GM23338 (cell line): ENCODE data around the gene RPS29.

Source experiments
- CREB1 ChIP-seq: fragments of 250-450 bp; sonication (Bioruptor Pico); IDR thresholded peaks from 2 replicates; pipeline ENCODE4 v1.5.0; 2020; ENCODE audit warnings: low read depth, mild to moderate bottlenecking, moderate library complexity
- EZH2 ChIP-seq: fragments of 200-600 bp; sonication (generic); IDR thresholded peaks from one replicate; pipeline ENCODE4 v1.8.0; 2017; ENCODE audit warnings: antibody characterized with exemption, mild to moderate bottlenecking, low read depth; ENCODE audit not compliant: unreplicated experiment
- EZH2phosphoT487 ChIP-seq: fragments of 200-600 bp; sonication (generic); IDR thresholded peaks from one replicate; pipeline ENCODE4 v1.8.1; 2018; ENCODE audit warnings: antibody characterized with exemption; ENCODE audit not compliant: unreplicated experiment
- JUNB ChIP-seq: IDR thresholded peaks from one replicate; pipeline ENCODE4 v1.6.1; 2016; ENCODE audit warnings: antibody characterized with exemption; ENCODE audit not compliant: unreplicated experiment
- NANOG ChIP-seq: IDR thresholded peaks from 2 replicates; pipeline ENCODE4 v1.6.1; 2016; ENCODE audit warnings: antibody characterized with exemption, borderline replicate concordance
- POLR2AphosphoS5 ChIP-seq: IDR thresholded peaks from 2 replicates; pipeline ENCODE4 v1.6.1; 2016; ENCODE audit warnings: antibody characterized with exemption, low read depth
- STAT1 ChIP-seq: IDR thresholded peaks from one replicate; pipeline ENCODE4 v1.6.1; 2016; ENCODE audit warnings: antibody characterized with exemption; ENCODE audit not compliant: unreplicated experiment
- ZNF331 ChIP-seq: fragments of 250-450 bp; sonication (Bioruptor Pico); IDR thresholded peaks from 2 replicates; pipeline ENCODE4 v1.5.0; 2020; ENCODE audit warnings: low read depth, mild to moderate bottlenecking, moderate library complexity
- TF ChIP-seq, protein P1 (sequence below), 2 experiments: fragments of 200-600 bp in 1 of 2; sonication (generic) in 1 of 2; conservative IDR thresholded peaks; 2 replicates each; pipeline versions ENCODE4 v1.5.1 to v1.6.1; 2016 to 2017; ENCODE audit warnings: antibody characterized with exemption in 2 of 2, low read depth in 2 of 2, mild to moderate bottlenecking in 2 of 2, moderate library complexity in 1 of 2
- TF ChIP-seq, protein P2 (sequence below): IDR thresholded peaks from 2 replicates; pipeline ENCODE4 v1.6.1; 2016; ENCODE audit warnings: antibody characterized with exemption
- TF ChIP-seq, protein P3 (sequence below): IDR thresholded peaks from one replicate; pipeline ENCODE4 v1.6.1; 2018; ENCODE audit warnings: antibody characterized with exemption; ENCODE audit not compliant: unreplicated experiment

DNA sequence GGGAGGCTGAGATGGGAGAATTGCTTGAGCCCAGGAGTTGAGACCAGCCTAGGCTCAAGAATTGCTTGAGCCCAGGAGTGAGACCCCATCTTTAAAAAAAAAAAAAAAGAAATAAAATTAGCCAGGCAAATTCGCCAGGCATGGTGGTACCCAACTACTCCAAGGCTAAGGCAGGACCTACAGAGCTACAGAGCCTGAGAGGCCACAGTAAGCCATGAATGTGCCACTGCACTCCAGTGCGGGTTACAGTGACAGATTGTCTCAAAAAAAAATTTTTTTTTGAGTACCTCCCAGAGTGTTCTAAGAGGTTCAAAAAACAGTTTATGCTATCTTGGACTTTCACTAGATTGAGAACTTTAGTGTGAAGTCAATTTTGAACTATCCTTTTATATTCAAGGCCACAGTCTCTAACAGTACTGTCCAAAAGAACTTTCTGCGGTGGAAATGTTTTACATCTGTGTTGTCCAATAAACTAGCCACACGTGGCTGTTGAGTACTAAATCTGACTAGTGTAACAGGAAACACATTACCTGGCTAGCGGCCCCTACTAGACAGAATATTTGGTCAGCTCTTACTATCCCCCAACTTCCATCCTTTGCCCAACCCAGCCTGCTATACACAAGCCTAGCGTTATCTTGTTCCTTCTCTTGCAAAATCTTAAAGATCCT is 31.8 kb upstream of the RPS29 start:
- TF ChIP-seq, protein P1, sequence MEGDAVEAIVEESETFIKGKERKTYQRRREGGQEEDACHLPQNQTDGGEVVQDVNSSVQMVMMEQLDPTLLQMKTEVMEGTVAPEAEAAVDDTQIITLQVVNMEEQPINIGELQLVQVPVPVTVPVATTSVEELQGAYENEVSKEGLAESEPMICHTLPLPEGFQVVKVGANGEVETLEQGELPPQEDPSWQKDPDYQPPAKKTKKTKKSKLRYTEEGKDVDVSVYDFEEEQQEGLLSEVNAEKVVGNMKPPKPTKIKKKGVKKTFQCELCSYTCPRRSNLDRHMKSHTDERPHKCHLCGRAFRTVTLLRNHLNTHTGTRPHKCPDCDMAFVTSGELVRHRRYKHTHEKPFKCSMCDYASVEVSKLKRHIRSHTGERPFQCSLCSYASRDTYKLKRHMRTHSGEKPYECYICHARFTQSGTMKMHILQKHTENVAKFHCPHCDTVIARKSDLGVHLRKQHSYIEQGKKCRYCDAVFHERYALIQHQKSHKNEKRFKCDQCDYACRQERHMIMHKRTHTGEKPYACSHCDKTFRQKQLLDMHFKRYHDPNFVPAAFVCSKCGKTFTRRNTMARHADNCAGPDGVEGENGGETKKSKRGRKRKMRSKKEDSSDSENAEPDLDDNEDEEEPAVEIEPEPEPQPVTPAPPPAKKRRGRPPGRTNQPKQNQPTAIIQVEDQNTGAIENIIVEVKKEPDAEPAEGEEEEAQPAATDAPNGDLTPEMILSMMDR (conservative IDR thresholded peaks at IDR 0.05; ENCODE audit: low read depth in 2 of 2) = no peak
- no peak for TF ChIP-seq EZH2
- TF ChIP-seq, protein P2, sequence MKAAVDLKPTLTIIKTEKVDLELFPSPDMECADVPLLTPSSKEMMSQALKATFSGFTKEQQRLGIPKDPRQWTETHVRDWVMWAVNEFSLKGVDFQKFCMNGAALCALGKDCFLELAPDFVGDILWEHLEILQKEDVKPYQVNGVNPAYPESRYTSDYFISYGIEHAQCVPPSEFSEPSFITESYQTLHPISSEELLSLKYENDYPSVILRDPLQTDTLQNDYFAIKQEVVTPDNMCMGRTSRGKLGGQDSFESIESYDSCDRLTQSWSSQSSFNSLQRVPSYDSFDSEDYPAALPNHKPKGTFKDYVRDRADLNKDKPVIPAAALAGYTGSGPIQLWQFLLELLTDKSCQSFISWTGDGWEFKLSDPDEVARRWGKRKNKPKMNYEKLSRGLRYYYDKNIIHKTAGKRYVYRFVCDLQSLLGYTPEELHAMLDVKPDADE = no peak
- TF ChIP-seq POLR2AphosphoS5 = 0 out of 2 replicates have a peak, but pooled peaks have one; percentile 13
- no peak for TF ChIP-seq ZNF331 (CRISPR knock-in tag)
- no peak for TF ChIP-seq JUNB
- TF ChIP-seq STAT1 = no peak
- TF ChIP-seq, protein P3, sequence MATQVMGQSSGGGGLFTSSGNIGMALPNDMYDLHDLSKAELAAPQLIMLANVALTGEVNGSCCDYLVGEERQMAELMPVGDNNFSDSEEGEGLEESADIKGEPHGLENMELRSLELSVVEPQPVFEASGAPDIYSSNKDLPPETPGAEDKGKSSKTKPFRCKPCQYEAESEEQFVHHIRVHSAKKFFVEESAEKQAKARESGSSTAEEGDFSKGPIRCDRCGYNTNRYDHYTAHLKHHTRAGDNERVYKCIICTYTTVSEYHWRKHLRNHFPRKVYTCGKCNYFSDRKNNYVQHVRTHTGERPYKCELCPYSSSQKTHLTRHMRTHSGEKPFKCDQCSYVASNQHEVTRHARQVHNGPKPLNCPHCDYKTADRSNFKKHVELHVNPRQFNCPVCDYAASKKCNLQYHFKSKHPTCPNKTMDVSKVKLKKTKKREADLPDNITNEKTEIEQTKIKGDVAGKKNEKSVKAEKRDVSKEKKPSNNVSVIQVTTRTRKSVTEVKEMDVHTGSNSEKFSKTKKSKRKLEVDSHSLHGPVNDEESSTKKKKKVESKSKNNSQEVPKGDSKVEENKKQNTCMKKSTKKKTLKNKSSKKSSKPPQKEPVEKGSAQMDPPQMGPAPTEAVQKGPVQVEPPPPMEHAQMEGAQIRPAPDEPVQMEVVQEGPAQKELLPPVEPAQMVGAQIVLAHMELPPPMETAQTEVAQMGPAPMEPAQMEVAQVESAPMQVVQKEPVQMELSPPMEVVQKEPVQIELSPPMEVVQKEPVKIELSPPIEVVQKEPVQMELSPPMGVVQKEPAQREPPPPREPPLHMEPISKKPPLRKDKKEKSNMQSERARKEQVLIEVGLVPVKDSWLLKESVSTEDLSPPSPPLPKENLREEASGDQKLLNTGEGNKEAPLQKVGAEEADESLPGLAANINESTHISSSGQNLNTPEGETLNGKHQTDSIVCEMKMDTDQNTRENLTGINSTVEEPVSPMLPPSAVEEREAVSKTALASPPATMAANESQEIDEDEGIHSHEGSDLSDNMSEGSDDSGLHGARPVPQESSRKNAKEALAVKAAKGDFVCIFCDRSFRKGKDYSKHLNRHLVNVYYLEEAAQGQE = no peak
- no peak for TF ChIP-seq EZH2phosphoT487
- TF ChIP-seq CREB1 (CRISPR knock-in tag) = no peak
- no peak for TF ChIP-seq NANOG
